NCI-H2081 (cell line): ENCODE data around the gene ZNF813.
A peak's percentile ranks its signal among the peaks of the same experiment; 100 is the strongest.
"Not testable (repeated sequence)": the region's sequence is repeated elsewhere in the genome, so short reads cannot be mapped to it uniquely, and the experiment has no call there.

Experiments
- DNase-seq, 2 experiments: peaks; one replicate each; lab custom pipeline; 2025; lab: John Stamatoyannopoulos, UW

The ZNF813 gene

GRCh38 chr19:53467485-53468262, at the start of gene ZNF813:
Gene ZNF813, plus strand, starts transcription at chr19:53467733. Its CDS starts 16,090 bp downstream, at chr19:53483823.
- DNase-seq, result peak; percentile 43 to 75

GRCh38 chr19:53420520-53421315, 46.8 kb upstream of the ZNF813 start:
- DNase-seq, result not testable (repeated sequence)

GRCh38 chr19:53422551-53422950, 45.0 kb upstream of the ZNF813 start:
- no peak for DNase-seq

- DNase-seq, result not testable (repeated sequence)
These were observed 44.5 kb upstream of the ZNF813 start for GRCh38 chr19:53423074-53423473.

- not testable (repeated sequence) for DNase-seq
These were observed 43.9 kb upstream of the ZNF813 start for GRCh38 chr19:53423680-53424079.

GRCh38 chr19:53424968-53425597, 42.5 kb upstream of the ZNF813 start:
- DNase-seq, result peak; percentile 24 to 33

GRCh38 chr19:53431399-53432087, 36.0 kb upstream of the ZNF813 start, which contains the start of gene ZNF761:
Gene ZNF761, plus strand, starts transcription at chr19:53431984. Its CDS starts 15,285 bp downstream, at chr19:53447269.
- peak; percentile 92 to 96 for DNase-seq

- DNase-seq, result no peak
These were observed 35.4 kb upstream of the ZNF813 start for GRCh38 chr19:53432088-53432661.

GRCh38 chr19:53443809-53444208, 23.7 kb upstream of the ZNF813 start:
- DNase-seq, result not testable (repeated sequence)

GRCh38 chr19:53447196-53447595, 20.3 kb upstream of the ZNF813 start:
- DNase-seq, result not testable (repeated sequence)

- no peak for DNase-seq
These were observed 11.7 kb upstream of the ZNF813 start for GRCh38 chr19:53455828-53456227.

GRCh38 chr19:53460131-53460721, 7.3 kb upstream of the ZNF813 start:
- not testable (repeated sequence) for DNase-seq

- no peak for DNase-seq
These were observed 5.7 kb upstream of the ZNF813 start for GRCh38 chr19:53461866-53462265.

GRCh38 chr19:53462861-53463260, 4.7 kb upstream of the ZNF813 start:
- DNase-seq, result no peak

- DNase-seq, result no peak
These were observed 4.3 kb upstream of the ZNF813 start for GRCh38 chr19:53463263-53463662.

- DNase-seq, result no peak
These were observed 628 bp upstream of the ZNF813 start for GRCh38 chr19:53466726-53467484.

- DNase-seq, result not testable (repeated sequence)
These were observed 1.1 kb downstream of the ZNF813 start for GRCh38 chr19:53468628-53469027.

- DNase-seq, result no peak
These were observed 4.4 kb downstream of the ZNF813 start for GRCh38 chr19:53471916-53472315.

GRCh38 chr19:53474832-53475231, 7.3 kb downstream of the ZNF813 start:
- DNase-seq, result not testable (repeated sequence)

- DNase-seq, result not testable (repeated sequence)
These were observed 7.9 kb downstream of the ZNF813 start for GRCh38 chr19:53475470-53475869.
